Measurements from ENCODE around the gene RXRA. TPM values are rescaled to one million over a fixed set of nuclear protein-coding genes. Genes with fewer than 3 reads are reported as not detected.

RXRA gene
- polyA plus RNA-seq, 1 donor from 2014 or later: 2.7 TPM

DNA sequence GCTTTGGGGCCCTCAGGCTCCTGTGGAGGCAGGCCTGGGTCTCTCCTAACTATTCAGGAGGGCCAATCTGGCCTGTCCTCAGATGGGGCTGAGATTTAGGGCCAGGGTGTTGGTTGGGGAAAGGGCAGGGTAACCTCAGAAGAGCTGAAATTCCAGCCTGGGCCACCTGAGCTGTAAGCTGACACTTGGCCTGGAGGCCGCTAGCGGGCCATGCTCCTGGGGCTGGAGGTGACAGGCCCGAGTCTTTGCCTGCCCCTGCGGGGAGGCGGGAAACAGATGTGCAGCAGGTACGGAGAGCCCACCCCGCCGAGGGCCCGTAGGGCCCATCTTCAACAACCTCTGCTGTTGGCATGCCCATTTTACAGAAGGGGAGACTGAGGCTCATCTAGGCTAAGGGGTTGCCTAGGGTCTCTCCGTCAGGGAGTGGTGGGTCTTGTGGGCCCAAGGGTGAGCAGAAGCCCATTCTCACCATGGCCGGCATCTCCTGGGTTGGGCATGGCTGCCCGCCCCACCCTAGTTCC is 69.5 kb downstream of the RXRA start:
- H4K20me1 ChIP-seq (ENCODE audit: insufficient read depth): no peaks in the 10 kb centered on the region
- H3K4me2 ChIP-seq (ENCODE audit: low read length): no peak overlapping the region
- no peaks in the 10 kb centered on the region for H3K36me3 ChIP-seq (ENCODE audit: insufficient read depth, low read length)
- no peak overlapping the region for H3K4me3 ChIP-seq (ENCODE audit: low read length)
- no peaks in the 10 kb centered on the region for H3K9me3 ChIP-seq (ENCODE audit: low read length)
- TF ChIP-seq POLR2AphosphoS5 (IDR thresholded peaks at IDR 0.05) (no peak), MXI1 (conservative IDR thresholded peaks at IDR 0.05; ENCODE audit: poor library complexity, severe bottlenecking) (no peak)
- H3K9me2 ChIP-seq (ENCODE audit: insufficient read depth, low read length): no peaks in the 10 kb centered on the region
- no peak overlapping the region for H3K9ac ChIP-seq (ENCODE audit: low read length)
- H2AFZ ChIP-seq (ENCODE audit: low read depth, low read length): no peak overlapping the region
- no peaks in the 10 kb centered on the region for H3K27me3 ChIP-seq (ENCODE audit: insufficient read depth, low read depth, low read length)
- H3K27ac ChIP-seq (ENCODE audit: low read length): no peak overlapping the region
- no peaks in the 10 kb centered on the region for H3F3A ChIP-seq (ENCODE audit: insufficient read depth, low read length, poor library complexity, severe bottlenecking)
- H3K79me2 ChIP-seq (replicated peaks; ENCODE audit: insufficient read depth, low read length): no peaks in the 10 kb centered on the region

DNA sequence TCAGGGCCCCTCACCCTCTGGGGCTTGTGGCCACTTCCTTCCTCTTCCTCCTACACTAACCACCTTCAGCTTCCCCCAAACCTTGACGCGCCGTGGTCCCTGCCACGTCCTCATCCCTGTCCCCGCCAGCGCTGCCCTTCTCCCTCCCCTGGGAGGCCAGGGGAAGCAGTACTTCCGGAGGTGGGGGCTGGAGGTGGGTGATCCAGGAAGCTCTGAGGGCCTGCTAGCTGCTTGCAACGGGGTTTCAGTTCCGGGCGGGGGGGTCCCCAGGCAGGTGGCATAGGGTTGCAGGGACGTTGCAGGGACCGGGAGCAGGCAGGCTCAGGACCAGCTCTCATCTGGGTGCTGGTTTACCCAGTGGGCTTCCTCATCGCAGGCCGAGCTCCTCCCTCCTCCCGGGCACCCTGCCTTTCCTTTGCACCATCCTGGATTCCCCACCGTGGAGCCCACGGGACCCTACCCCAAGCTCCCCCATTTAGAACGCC is 70.0 kb downstream of the RXRA start:
- no peak for TF ChIP-seq MXI1 (conservative IDR thresholded peaks at IDR 0.05; ENCODE audit: poor library complexity, severe bottlenecking)
- TF ChIP-seq EP300 (conservative IDR thresholded peaks at IDR 0.05; ENCODE audit: poor library complexity, severe bottlenecking): no peak
- TF ChIP-seq EZH2 (IDR thresholded peaks at IDR 0.05; ENCODE audit: borderline replicate concordance, insufficient read depth, low read length, poor library complexity, severe bottlenecking): no peak
- TF ChIP-seq, protein P1, sequence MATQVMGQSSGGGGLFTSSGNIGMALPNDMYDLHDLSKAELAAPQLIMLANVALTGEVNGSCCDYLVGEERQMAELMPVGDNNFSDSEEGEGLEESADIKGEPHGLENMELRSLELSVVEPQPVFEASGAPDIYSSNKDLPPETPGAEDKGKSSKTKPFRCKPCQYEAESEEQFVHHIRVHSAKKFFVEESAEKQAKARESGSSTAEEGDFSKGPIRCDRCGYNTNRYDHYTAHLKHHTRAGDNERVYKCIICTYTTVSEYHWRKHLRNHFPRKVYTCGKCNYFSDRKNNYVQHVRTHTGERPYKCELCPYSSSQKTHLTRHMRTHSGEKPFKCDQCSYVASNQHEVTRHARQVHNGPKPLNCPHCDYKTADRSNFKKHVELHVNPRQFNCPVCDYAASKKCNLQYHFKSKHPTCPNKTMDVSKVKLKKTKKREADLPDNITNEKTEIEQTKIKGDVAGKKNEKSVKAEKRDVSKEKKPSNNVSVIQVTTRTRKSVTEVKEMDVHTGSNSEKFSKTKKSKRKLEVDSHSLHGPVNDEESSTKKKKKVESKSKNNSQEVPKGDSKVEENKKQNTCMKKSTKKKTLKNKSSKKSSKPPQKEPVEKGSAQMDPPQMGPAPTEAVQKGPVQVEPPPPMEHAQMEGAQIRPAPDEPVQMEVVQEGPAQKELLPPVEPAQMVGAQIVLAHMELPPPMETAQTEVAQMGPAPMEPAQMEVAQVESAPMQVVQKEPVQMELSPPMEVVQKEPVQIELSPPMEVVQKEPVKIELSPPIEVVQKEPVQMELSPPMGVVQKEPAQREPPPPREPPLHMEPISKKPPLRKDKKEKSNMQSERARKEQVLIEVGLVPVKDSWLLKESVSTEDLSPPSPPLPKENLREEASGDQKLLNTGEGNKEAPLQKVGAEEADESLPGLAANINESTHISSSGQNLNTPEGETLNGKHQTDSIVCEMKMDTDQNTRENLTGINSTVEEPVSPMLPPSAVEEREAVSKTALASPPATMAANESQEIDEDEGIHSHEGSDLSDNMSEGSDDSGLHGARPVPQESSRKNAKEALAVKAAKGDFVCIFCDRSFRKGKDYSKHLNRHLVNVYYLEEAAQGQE (IDR thresholded peaks at IDR 0.05; ENCODE audit: borderline replicate concordance): no peak
- no peak for TF ChIP-seq TAF1 (IDR thresholded peaks at IDR 0.05; ENCODE audit: low read depth)
- TF ChIP-seq SMC3 (conservative IDR thresholded peaks at IDR 0.05; ENCODE audit: poor library complexity): no peak
- no peak for TF ChIP-seq POLR2AphosphoS5 (IDR thresholded peaks at IDR 0.05)
- TF ChIP-seq, protein P2, sequence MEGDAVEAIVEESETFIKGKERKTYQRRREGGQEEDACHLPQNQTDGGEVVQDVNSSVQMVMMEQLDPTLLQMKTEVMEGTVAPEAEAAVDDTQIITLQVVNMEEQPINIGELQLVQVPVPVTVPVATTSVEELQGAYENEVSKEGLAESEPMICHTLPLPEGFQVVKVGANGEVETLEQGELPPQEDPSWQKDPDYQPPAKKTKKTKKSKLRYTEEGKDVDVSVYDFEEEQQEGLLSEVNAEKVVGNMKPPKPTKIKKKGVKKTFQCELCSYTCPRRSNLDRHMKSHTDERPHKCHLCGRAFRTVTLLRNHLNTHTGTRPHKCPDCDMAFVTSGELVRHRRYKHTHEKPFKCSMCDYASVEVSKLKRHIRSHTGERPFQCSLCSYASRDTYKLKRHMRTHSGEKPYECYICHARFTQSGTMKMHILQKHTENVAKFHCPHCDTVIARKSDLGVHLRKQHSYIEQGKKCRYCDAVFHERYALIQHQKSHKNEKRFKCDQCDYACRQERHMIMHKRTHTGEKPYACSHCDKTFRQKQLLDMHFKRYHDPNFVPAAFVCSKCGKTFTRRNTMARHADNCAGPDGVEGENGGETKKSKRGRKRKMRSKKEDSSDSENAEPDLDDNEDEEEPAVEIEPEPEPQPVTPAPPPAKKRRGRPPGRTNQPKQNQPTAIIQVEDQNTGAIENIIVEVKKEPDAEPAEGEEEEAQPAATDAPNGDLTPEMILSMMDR (IDR thresholded peaks at IDR 0.05; ENCODE audit: poor library complexity, severe bottlenecking): no peak
- TF ChIP-seq RAD21 (conservative IDR thresholded peaks at IDR 0.05): no peak
- H3K9me3 ChIP-seq (ENCODE audit: low read length): no peaks in the 10 kb centered on the region
- H3K4me2 ChIP-seq (ENCODE audit: low read length): no peak overlapping the region
- H4K20me1 ChIP-seq (ENCODE audit: insufficient read depth): no peaks in the 10 kb centered on the region
- no peak overlapping the region for H2AFZ ChIP-seq (ENCODE audit: low read depth, low read length)
- no peaks in the 10 kb centered on the region for H3K9me2 ChIP-seq (ENCODE audit: insufficient read depth, low read length)
- H3K27me3 ChIP-seq (ENCODE audit: insufficient read depth, low read depth, low read length): no peaks in the 10 kb centered on the region
- H3K27ac ChIP-seq (ENCODE audit: low read length): no peak overlapping the region
- no peaks in the 10 kb centered on the region for H3F3A ChIP-seq (ENCODE audit: insufficient read depth, low read length, poor library complexity, severe bottlenecking)
- no peak overlapping the region for H3K9ac ChIP-seq (ENCODE audit: low read length)
- H3K79me2 ChIP-seq (replicated peaks; ENCODE audit: insufficient read depth, low read length): no peaks in the 10 kb centered on the region
- no peaks in the 10 kb centered on the region for H3K36me3 ChIP-seq (ENCODE audit: insufficient read depth, low read length)
- H3K4me3 ChIP-seq (ENCODE audit: low read length): no peak overlapping the region
